ENCODE data around the gene FMOD.

Gene FMOD

DNA sequence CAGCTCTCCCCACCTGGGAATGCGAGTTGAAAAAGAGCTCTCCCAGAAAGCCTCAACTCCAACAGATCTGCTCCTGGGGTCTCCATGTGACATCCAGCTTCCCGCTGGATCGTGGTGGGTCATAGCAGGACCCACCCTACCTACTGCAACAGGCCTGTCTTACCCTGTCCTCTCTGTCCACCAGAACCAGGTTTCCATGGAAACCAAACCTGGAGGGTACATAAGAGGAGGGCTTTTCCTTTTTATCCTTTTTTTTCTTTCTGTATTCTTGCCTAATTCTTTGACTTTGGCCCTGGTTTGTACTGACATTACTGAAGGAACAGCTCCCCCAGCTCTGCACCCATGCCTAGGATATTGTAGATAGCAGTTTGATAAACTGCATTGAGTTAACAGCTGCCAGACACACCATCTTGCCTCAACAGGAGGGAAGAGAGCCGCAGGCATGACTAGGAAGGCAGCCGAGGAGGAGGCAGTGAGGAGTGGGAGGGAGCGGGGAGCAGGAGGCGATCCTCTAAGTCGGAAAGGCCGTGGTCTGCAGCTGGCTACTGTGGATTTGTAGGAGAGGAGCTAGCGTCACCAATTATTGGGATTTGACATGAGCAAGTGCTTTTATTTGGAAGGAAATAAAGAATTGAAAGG lies 9.7 kb upstream of the FMOD start:
- no peak for DNase-seq

- DNase-seq = no peak
Measured at GRCh38 chr1:203359010-203359571, 8.2 kb upstream of the FMOD start.

DNA sequence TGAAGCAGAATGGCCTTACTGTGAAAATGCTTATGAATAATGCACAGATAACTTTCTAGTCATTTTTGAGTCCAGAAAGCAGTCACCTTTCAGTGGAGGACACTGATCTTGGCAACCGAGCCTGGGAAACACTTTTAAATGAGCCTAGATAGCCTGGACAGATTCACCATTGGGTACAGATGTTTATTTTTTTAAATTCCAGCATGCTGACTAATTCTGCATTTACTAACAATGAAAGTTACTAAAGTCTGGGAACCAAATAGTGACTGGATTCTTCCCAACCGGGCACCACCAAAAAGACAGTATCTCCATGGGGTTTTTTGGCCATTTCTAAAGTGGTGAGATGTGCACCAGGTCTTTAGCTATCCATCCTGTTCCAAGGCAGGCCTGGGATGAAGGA lies 3.3 kb upstream of the FMOD start:
- no peak for DNase-seq

DNA sequence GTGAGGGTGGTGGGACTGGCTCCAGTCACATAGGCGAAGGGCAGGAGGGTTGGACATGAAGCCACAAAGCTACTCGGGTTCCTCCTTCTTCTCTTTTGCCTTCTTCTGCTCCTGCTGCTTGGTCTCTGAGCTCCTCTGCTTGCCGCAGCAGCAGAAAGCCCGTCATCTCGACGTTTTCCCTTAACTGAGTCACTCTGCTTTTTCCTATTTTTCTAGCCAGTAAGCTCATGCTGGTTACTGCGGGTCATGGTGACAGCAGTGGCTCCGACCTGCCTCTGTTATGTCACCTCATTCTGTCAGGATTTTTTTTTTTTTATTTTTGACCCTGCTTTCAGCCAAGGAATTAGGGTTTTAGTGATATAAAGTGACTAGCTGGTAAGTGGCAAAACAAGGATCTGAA lies 2.6 kb upstream of the FMOD start:
- DNase-seq = no peak

GRCh38 chr1:203349773-203350524 lies 973 bp downstream of the FMOD start:
- no peak for DNase-seq

- DNase-seq = no peak
Measured at GRCh38 chr1:203349166-203349565, 1.8 kb downstream of the FMOD start.

- DNase-seq = no peak
Measured at GRCh38 chr1:203346769-203347102, 4.2 kb downstream of the FMOD start.

DNA sequence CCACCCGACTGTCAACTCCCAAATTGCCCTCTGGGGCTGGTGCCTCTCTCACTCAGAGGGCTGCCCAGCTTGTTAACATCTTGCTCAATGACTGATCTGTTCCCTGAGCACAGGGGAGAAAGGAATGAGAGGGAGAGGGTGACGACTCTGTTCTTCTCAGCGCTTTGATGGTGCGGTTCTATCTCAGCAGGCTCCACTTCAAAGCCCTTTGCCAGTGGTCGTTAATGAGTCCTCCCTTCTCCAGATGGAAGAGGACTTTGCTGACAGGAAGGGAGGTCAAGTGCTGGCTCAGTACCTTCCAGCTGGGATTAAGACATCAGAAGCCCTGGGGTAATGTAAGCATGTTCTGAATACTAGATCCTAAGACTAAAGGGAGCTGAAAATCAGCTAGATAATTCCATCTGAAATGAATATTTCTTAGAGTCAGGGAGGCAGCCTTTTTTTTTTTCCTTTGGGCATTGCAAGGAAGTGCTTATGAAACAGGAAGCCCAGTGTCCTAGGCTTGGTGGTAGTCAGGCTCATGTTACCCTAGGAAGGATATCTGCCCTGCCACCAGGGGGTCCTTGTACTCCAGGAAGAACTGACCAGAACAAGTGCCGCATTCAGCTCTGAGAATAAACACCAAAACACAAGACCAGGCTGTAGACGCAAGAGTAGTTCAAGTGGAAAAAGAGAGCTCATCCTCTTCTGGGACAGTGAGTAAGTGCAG lies 4.7 kb downstream of the FMOD start:
- no peak for DNase-seq

DNA sequence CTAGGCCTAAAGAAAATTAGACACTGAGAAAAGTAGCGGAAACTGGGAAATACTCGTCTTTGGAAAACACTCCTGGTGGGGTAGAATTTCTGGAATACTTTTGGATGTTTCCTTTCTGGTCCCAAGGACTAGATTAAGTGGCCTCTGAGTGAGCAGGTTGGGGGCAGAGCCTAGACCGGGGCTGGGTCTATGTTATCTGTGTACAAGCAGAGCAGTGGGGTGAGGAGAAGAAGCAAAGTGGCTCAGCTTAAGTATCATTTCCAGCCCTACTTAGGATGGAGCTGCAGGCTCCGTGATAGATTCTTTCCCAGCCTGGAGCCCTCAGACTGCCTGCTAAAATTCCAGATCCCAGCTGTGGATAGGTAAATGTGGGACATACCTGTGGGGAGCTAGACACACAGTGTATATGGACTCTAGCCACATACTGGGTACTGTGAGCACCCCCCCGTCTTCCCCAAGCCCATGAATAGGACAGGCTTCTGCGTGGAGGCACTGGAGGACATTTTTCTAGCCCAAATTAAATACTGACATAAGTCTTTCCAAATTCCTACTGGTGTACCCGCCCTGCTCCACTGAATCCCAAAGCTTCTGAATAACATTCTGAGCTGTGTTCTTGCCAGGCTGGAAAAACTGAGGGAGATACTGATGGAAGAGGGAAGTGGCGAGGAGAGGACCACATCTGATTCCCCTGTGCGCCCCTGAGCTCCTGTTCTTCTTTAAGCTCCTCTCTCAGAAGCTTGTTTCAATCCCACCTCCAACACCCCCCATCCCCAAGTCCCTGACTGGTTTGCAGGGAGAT lies 6.8 kb downstream of the FMOD start:
- DNase-seq = no peak

DNA sequence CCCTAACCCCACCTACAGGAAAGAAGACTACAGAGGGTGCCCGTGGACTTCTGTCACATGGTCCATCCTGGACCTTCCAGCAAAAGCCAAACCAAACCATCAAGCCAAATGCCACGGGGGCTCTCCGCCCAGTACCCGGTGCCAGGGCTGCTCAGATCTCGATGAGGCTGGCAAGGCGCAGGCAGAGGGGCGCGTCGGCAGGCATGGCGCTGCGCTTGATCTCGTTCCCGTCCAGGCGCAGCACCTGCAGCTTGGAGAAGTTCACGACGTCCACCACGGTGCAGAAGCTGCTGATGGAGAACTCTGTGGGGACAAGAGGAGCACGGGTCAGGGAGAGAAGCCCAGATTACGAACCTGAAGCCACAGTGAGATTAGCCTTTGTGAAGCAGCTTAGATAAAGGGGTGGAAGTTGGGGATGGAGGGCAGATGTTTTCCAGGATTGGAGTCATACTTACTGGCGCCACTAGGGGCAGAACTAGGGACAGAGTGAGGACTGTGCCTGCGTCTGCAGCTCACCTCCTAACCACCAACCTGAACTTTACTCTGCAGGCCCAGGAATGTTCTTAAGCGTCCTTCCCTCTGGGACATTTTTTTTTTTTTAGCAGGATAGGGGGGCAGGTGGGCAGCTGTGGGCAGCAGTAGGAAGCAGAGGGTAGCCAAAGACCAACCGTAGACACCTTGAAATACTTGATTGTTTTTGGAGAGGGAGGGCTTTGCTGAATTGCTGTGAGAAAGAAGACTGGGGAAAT lies 8.6 kb downstream of the FMOD start:
- DNase-seq = no peak

- DNase-seq = peak; percentile 63
Measured at GRCh38 chr1:203340112-203340790, 10.7 kb downstream of the FMOD start.

DNA sequence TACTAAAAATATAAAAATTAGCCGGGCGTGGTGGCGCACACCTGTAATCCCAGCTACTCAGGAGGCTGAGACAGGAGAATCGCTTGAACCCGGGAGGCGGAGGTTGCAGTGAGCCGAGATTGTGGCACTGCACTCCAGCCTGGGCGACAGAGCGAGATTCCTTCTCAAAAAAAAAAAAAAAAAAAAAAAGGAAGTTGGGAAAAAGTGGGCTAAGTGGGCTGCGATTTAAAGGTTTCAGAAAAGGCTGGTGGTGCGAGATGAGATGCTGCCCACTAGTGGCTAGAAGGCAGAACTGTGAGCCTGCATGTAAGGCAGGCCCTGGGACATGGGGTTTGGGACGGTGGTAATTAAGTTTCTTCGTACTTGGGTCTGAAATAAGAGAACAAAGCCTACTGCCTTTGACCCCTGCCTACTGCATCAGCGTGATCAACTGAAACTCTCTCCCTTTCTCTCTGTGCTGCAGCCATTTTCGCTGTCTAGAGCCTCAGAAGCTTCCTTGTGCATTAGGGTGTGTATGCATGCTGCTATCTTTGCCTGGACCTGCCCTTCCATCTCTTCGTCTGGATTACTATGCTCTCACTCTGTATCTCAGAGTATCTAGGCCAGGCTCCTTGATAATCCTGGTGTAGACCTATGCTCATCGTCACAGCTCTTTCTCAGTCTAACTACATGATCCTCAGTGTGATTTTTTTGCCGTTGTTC lies 12.4 kb downstream of the FMOD start:
- no peak for DNase-seq

DNA sequence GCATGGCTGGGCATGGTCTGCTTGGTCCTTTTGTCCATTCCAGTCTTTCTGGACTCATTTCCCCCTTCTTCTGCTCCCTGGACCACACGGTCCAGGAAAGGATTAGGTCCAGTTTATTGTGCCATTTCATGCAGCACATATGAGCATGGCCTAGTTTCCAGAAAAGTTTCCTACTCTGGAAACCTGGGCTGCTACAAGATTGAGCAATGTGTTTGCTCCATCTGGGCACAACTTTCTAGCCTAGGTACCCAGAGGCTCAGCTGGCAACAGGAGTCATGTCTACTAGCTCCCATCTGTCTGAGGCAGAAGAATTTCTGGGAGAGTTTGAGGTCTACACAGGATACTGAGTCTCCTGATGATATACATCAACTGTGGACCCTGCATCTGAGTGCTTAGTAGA lies 14.8 kb downstream of the FMOD start:
- no peak for DNase-seq

DNA sequence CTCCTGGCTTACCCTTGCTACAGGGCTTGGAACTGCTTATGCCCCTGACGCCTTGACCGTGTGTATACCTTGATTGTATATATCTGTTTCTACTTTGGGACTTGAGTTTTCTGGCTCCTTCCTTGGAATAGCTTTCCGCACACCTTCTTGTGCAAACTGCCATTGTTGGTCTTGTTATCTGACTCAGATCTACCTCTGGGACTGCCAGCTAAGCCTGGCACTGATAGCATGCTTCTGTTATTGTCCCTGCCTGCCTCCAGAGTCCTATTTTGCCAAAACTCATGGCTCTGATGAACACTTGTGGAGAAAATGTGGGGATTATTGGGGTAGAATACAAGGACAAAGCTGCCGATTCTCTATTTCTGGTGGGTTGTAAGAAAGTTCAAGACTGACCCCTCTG lies 15.4 kb downstream of the FMOD start:
- no peak for DNase-seq

DNA sequence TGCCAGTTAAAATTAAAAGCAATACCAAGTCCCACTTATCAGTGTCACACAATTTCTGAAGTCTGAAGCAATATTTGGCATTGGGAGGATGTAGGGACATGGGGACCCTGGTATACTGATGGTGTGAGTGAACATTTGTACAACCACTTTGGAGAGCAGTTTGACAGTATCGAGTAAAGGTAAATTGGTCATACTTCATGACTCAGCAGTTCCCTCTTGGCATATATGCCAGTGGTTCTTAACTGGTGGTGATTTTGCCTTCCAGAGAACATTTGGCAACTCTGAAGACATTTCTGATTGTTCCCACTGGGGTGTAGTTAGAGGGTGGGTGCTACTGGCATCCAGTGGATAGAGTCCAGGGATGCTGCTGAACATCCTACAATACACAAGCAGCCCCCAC lies 19.7 kb downstream of the FMOD start:
- no peak for DNase-seq

DNA sequence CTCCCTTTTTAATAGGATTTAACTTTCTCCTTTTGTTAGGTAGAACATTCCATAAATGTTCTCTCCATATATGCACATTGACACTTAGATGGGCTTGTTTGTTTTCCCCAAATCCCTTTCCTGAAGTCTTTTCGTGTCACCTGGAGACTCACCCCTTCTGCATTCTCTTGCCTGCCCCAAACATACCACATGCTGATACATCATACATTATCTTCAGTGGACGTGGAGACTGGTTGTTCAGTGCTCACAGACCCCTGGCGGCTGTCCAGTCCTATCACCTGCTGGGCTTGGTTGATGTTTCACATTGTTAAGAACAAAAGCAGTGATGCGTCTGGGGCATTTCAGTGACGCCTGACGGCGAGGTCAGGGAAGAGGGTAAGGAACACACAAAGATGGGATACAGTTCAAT lies 22.2 kb downstream of the FMOD start:
- DNase-seq = no peak

DNA sequence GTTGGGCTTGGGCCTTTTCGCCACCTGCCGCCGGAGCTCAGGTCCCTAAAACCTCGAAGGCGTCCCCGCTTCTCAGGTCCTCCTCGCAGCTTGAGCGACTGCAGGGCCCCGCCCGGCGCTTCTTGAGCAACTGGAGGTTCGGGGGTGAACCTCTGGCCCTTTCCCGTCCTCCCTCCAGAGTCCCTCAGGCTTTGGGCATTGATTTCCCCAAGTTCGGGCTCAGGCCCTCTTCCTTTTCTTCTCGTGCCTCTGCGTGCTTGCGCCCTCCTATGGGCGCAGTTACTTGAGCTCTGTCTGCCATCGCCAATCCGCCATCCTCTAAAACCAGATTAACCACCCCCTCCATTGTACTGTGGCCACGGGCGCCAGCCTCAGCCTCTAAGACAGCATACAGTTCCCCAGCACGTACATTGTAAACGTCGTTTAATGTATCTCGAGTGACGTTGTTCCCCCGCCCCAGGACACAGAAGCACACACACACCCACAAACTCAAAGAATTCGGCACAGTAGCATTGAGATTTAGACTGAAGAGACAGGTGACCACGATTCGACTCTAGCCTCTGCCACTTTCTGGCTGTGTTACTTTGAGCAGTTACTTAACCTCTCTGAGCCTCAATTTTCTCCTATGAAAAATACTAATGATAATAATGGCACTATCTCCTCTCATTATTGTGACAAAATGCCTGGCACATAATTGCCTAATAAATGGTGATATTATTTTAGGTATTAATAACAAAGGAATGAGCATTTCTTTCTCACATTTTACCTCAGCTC lies 23.1 kb downstream of the FMOD start:
- DNase-seq = no peak

- DNase-seq = peak; percentile 88
Measured at GRCh38 chr1:203326830-203327683, 23.9 kb downstream of the FMOD start.

- DNase-seq = no peak
Measured at GRCh38 chr1:203325418-203326091, 25.4 kb downstream of the FMOD start.

Data from NCI-H1417 treated with DMSO at 0.1 percent for 48 hours (cell line).